Skin epidermis (tissue), 12 donors: ENCODE measurements around the gene OR6S1.
A peak's percentile ranks its signal among the peaks of the same experiment; 100 is the strongest.

Experiments used
- H3K27ac ChIP-seq, 21 experiments: fragments of 200-600 bp; sonication (generic) in 11 of 21; one replicate each; pipeline ENCODE4 v1.5.0; 2020; ENCODE audit warnings: mild to moderate bottlenecking in 3 of 21, inconsistent platforms in 2 of 21, moderate library complexity in 2 of 21
- H3K4me3 ChIP-seq, 7 experiments: fragments of 200-600 bp; sonication (generic) in 2 of 7; one replicate each; pipeline ENCODE4 v1.5.0; 2020; ENCODE audit warnings: inconsistent platforms in 2 of 7, mild to moderate bottlenecking in 2 of 7, moderate library complexity in 1 of 7

OR6S1 gene

DNA sequence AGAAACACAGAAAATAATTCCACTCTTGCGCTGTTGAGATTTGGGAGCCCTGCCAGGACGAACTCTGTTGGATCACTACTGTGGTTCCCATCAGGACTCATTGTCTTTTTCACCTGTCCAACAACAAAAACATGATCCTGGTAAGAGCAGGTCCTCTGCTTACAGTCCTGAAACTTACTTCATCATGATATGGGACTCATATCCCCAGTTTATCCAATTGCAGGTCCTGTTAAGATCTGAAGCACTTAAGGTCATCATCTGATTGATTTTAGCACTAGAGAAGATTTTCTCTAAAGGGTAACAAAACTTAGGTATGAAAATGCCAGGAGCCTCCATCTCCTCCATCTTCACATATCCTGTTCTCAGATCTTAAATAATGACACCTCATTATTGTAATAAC, at the start of gene OR6S1:
OR6S1 (minus strand) TSS at position 101 of the 400 bp plus-strand sequence; CDS start at position 101, 0 bp downstream.
- H3K4me3 ChIP-seq = no peak within 1 kb of the TSS
- H3K27ac ChIP-seq = no peak within 1 kb of the TSS

DNA sequence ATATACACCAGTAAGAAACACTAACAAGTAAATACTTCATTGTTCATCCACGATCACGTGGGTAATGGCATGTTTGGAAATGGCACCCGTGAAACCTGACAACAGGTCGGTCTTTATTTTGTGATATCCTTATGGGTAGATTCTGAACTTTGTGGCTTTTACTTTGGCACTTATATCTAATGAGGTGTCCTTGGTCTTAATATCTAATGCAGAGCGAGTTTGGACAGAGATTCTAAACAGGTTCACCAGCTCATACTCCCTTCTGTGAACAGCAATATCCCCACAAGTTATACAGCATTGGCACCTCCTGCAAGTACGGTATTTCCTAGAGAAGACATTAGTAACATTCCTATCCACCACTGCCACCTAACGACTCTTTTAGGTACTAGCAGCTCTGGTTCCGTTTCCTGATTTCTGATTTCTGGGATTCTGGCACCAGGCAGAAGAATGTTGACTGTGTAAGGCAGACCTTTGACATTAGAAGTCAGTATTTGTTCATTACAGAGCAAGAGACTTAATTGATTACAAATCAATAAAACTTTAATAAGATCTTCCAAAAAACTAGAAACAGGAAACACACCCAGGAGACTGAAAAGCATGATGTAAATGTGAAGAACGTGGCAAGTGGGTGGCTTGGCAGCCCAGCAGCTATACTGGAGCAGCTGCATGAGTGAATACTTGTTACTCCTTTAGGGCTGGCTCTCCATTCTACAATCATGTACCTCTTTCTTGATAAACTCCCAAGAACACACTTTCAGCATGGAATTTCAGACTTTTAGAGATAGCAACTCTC, 49.6 kb upstream of the OR6S1 start:
- Histone ChIP-seq H3K4me3 (no peak overlapping the region), H3K27ac (peak overlapping the region in 2 of 21 experiments; percentile 7 to 32)

- no peak within 1 kb of the TSS for H3K27ac ChIP-seq
- no peak within 1 kb of the TSS for H3K4me3 ChIP-seq
Measured at GRCh38 chr14:20688167-20688839, 46.8 kb upstream of the OR6S1 start, which contains the start of gene ANG. Gene ANG, plus strand, starts transcription at chr14:20688764. Its CDS starts 4,801 bp downstream, at chr14:20693565.

DNA sequence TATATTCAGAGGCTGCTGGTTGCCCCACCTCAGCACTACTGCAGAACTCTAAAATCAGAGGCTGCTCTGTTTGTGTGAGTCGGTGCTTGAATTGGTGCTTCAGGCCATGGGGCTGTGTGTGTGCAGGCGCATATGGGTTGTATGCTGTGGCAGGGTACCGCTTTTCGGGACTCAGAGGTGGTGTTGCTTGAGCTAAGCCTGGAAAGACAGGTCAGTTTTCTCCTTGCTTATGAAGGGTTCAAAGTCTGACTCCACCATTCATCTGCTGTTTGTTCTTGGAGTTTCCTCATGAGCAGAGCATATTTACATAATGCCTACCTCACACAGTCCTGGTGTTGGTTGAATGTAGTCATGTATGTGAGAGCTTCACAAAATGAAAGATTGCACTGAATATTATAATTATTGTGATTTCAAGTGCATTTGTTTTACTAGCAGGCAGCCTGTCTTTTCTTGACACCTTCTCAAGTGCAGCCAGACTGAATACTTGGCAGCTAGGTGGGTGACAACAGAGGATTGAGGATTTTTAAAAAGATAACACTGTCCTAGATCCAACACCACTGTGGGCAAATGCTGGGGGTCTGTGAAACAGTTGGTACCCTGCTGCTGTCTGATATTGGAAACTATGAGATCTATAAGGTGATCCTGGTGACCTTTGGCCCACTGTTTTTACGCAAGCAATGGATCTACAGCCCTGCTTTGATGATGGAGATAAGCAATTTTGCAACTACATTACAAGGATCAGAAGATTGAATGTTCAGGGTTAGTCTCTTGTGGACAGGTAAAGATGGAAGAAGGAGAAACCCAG, 46.1 kb upstream of the OR6S1 start:
- Histone ChIP-seq H3K4me3 (no peak overlapping the region), H3K27ac (peak overlapping the region in 1 of 21 experiments; percentile 18)

- Histone ChIP-seq H3K4me3 (no peak overlapping the region), H3K27ac (peak overlapping the region in 2 of 21 experiments; percentile 3 to 98)
Measured at GRCh38 chr14:20686386-20687143, 45.1 kb upstream of the OR6S1 start.

DNA sequence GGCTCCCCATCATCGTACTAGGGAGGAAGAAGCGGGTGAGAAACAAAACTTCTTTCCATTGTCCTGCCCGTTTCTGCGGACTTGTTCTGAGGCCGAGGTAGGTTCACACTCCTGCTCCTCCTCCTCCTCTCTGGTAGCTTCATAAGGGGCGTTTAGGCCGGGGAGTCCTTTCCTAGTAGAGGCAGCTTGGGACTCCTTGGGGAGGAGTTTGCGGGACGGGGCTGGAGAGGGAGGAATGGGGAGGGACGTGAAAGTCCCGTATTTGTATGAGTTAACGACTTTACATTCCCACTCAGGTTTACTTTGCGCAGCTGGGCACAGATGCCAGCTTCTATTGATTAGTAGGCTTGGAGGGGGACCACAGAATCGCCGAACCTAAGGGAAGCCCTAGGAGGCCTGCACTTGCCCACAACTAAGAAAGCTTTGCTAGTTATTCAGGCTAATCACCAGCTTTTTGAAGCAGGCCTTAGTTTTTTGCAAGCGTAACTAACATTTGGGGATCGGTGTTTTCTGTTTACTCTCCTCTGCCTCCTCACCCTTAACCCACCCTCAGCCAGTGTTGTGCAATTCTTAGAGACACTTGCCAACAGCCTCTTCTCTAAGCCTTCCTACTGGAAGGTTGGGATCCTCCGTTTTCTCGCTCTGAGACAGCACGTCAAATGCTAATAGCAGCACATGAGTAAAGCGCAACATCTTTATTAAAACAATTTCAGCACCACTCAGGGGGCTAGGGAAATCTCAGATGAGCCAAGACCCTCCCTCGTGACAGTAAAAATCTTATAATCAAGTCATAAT, 43.4 kb upstream of the OR6S1 start:
- H3K27ac ChIP-seq = peak overlapping the region in 20 of 21 experiments; percentile 92 to 100 (median 98)
- peak overlapping the region; percentile 52 to 87 (median 73) for H3K4me3 ChIP-seq

DNA sequence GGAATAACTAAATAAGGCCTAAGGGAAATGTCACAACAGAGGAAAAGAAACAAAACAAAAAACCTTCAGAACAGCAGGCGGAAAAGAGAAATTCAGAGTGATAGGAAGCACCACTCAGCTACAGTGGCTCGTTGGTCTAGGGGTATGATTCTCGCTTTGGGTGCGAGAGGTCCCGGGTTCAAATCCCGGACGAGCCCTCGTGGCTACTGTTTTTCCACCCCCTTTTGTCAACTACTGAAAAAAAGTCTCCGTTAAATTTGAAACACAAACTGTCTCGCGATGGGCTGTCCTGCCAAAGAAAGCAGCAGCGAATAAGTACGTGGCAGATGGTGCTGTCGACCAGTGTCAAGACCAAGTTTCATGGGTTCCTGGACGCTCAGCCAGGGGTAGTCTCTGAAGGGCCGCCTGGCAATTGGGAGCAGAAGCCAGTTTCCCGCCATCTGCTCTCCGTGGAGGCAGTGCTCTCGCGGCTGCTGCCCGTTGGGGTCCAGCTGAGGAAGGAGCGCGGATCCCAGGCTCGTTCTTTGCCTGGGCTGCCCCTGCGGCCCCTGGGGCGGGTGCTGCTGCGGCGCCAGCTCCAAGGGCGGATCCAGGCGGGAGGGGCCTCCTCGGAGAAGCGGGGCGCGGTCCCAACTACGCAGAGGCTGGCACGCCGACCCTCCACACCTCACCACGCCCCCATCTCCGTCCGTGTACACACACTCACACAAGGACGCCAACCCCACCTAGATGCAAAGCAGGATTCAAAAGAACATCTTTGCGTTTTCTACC, 42.6 kb upstream of the OR6S1 start, which contains the start of gene RNASE4:
RNASE4 (plus strand) TSS at position 670 of the 771 bp plus-strand sequence. CDS start 14,812 bp downstream, outside the sequence.
- H3K27ac ChIP-seq = peak within 1 kb of the TSS; percentile 35 to 100 (median 98)
- H3K4me3 ChIP-seq = peak within 1 kb of the TSS; percentile 52 to 87 (median 73)

DNA sequence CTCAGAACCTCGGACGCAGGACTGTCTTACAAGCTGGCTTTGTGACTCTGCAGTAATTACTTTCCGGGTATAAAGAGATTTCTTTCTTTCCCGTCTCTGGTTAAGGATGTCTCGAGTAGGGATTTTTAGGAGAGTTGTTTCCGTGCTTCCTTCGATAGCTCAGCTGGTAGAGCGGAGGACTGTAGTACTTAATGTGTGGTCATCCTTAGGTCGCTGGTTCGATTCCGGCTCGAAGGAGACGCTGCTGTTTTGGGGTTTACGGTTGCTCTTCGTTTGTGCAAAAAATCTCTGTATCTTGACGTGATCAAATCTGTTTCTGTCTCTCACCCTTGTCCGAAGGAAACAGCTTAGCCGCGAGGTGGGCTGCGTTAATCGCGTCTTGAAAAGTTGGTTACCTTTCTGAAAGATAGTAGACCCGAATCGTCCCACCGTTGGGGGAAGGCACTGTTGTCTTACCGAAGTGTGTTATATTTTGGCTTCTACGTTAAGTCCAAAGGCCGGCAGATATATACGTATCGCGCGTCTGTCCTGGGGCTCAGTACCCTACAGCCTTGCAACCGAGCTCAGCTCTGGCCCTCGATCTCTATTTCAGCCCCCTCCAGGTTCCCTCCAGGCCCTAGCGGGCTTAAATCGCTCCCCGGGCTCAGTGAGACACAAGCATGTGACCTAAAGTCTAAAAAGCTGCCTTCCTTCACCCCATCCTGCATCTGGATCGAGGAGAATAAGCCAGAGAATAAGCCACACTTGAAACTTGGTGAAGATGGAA, 41.8 kb upstream of the OR6S1 start:
- H3K27ac ChIP-seq = peak overlapping the region; percentile 92 to 100 (median 98)

GRCh38 chr14:20682435-20683124, 41.1 kb upstream of the OR6S1 start:
- peak overlapping the region; percentile 92 to 100 (median 98) for H3K27ac ChIP-seq

More for the DNA sequence above, 41.8 kb upstream of the OR6S1 start:
- peak overlapping the region; percentile 52 to 87 (median 73) for H3K4me3 ChIP-seq

GRCh38 chr14:20682127-20682434, 40.6 kb upstream of the OR6S1 start:
- peak overlapping the region; percentile 8 to 100 (median 98) for H3K27ac ChIP-seq

More at GRCh38 chr14:20682435-20683124, 41.1 kb upstream of the OR6S1 start:
- H3K4me3 ChIP-seq = peak overlapping the region; percentile 52 to 87 (median 73)

GRCh38 chr14:20681348-20682126, 40.0 kb upstream of the OR6S1 start:
- Histone ChIP-seq H3K27ac (peak overlapping the region; percentile 8 to 100 (median 98)), H3K4me3 (peak overlapping the region; percentile 52 to 87 (median 73))

More at GRCh38 chr14:20682127-20682434, 40.6 kb upstream of the OR6S1 start:
- peak overlapping the region; percentile 52 to 87 (median 73) for H3K4me3 ChIP-seq

DNA sequence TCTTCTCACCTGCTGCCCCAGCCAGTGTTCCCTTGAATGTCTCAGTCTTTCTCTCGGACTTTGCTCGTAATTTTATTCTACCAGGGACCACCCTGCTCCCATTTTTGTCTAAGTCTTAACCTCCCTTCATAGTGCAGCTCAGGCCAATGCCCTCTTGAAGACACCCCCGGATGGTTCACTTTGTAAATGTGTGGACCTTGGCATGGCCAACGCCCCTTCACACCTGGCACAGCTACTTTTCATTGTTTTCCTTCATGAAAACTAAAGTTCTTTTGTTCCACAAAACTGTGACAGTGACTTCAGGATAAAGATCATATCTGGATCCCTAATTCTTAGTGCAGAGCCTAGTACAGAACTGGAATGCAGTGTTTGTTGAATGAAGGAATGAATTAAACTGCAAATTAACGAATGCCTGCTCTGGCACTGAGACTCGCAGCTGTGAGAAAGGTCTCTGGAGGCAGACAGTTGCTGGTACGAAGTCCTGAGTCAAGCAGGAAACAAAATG, 39.4 kb upstream of the OR6S1 start:
- H3K4me3 ChIP-seq = peak overlapping the region; percentile 52 to 87 (median 73)
- peak overlapping the region in 20 of 21 experiments; percentile 92 to 100 (median 98) for H3K27ac ChIP-seq

DNA sequence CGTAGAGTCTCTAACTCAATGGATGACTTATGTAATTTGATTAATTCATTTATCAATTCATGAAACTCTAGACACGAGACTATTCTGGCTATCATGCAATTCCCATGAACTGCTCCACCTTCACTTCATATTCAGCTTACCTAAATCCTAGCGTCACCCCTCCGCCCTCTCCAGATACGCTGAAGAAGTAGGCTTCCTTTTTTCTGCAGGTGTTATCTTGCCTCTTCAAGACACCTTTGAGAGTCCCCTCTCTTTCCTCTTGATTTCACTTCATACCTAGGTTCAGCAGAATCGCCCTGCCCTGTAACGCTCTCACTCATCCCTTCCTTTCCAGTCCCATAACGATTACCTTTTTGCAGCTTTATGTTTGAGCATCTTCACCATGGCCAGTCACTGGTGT, 38.9 kb upstream of the OR6S1 start:
- Histone ChIP-seq H3K27ac (peak overlapping the region in 12 of 21 experiments; percentile 95 to 100 (median 98)), H3K4me3 (peak overlapping the region in 1 of 7 experiments; percentile 52)

- H3K4me3 ChIP-seq = no peak overlapping the region
- no peak overlapping the region for H3K27ac ChIP-seq
Measured at GRCh38 chr14:20679907-20680306, 38.4 kb upstream of the OR6S1 start.

DNA sequence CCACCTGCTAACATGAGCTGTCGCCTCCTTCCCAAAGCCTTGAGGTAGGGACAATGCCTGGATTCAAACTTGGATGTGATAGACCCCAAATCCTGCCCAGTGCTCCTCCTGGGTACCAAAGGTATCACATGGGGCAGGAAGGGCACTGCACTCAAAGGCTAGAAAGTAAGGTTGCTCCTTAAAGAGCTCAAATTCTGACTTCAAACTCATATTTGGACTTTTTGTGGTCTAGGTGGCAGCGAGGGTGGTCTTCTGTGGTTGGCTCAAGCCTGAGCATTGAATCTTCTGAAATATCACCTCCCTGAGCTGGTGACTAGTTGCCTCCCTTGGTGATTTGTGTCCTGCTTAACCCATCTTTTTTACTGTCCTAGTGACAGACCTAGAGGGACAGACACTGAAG, 34.6 kb upstream of the OR6S1 start:
- Histone ChIP-seq H3K4me3 (no peak overlapping the region), H3K27ac (no peak overlapping the region)
